Astrocyte (in vitro differentiated cells and primary cell): Measurements from ENCODE around the gene RBM14. TPM values are rescaled to one million over a fixed set of nuclear protein-coding genes. Genes with fewer than 3 reads are reported as not detected.
"Not testable (repeated sequence)": the region's sequence is repeated elsewhere in the genome, so short reads cannot be mapped to it uniquely, and the experiment has no call there.

Experiments
- DNase-seq: peaks from one replicate; pipeline ENCODE4 v3.0.0-alpha.2; 2010; ENCODE audit warnings: low read depth
- FAIRE-seq: peaks from 2 replicates; lab custom pipeline; 2011; peaks lifted over from hg19 to GRCh38; lab: Jason Lieb, UNC
- H2AFZ ChIP-seq: 2 replicates; pipeline ENCODE4 v1.6.0; 2012; ENCODE audit warnings: low read depth, low read length, inconsistent platforms
- H3K27ac ChIP-seq: 2 replicates; pipeline ENCODE4 v1.5.1; 2011; ENCODE audit warnings: low read depth, low read length, inconsistent platforms
- H3K27me3 ChIP-seq: 2 replicates; pipeline ENCODE4 v1.6.0; 2011; ENCODE audit warnings: low read length, inconsistent platforms; ENCODE audit not compliant: insufficient read depth
- H3K36me3 ChIP-seq: 2 replicates; pipeline ENCODE4 v1.5.1; 2011; ENCODE audit warnings: low read length, inconsistent platforms; ENCODE audit not compliant: insufficient read depth
- H3K4me1 ChIP-seq: 2 replicates; pipeline ENCODE4 v1.5.1; 2011; ENCODE audit warnings: low read length, inconsistent platforms; ENCODE audit not compliant: insufficient read depth
- H3K4me2 ChIP-seq: 2 replicates; pipeline ENCODE4 v1.6.0; 2012; ENCODE audit warnings: low read length, inconsistent platforms
- H3K4me3 ChIP-seq: 2 replicates; pipeline ENCODE4 v1.5.1; 2011; ENCODE audit warnings: low read depth, mild to moderate bottlenecking, low read length, inconsistent platforms; ENCODE audit not compliant: insufficient read depth
- H3K79me2 ChIP-seq: 2 replicates; pipeline ENCODE4 v1.6.0; 2012; ENCODE audit warnings: mild to moderate bottlenecking, low read length, inconsistent platforms; ENCODE audit not compliant: insufficient read depth
- H3K9ac ChIP-seq: 2 replicates; pipeline ENCODE4 v1.6.0; 2012; ENCODE audit warnings: mild to moderate bottlenecking, low read length, inconsistent platforms
- H3K9me3 ChIP-seq: 2 replicates; pipeline ENCODE4 v1.5.1; 2012; ENCODE audit warnings: low read depth, mild to moderate bottlenecking, low read length, inconsistent platforms; ENCODE audit not compliant: insufficient read depth
- H4K20me1 ChIP-seq: 2 replicates; pipeline ENCODE4 v1.6.0; 2012; ENCODE audit warnings: low read length, inconsistent platforms; ENCODE audit not compliant: insufficient read depth
- H3K27ac Mint-ChIP-seq: one replicate; pipeline ENCODE4 v1.8.0; 2021; ENCODE audit warnings: mild to moderate bottlenecking, mixed read lengths; ENCODE audit not compliant: unreplicated experiment
- H3K27me3 Mint-ChIP-seq: one replicate; pipeline ENCODE4 v1.8.0; 2021; ENCODE audit warnings: low read depth, mixed read lengths; ENCODE audit not compliant: unreplicated experiment
- H3K36me3 Mint-ChIP-seq: one replicate; pipeline ENCODE4 v1.8.0; 2021; ENCODE audit warnings: low read depth, mixed read lengths; ENCODE audit not compliant: unreplicated experiment
- H3K4me1 Mint-ChIP-seq: one replicate; pipeline ENCODE4 v1.8.0; 2021; ENCODE audit warnings: low read depth, mixed read lengths; ENCODE audit not compliant: unreplicated experiment
- H3K4me3 Mint-ChIP-seq: one replicate; pipeline ENCODE4 v1.8.0; 2021; ENCODE audit warnings: mild to moderate bottlenecking, moderate library complexity, mixed read lengths; ENCODE audit not compliant: unreplicated experiment
- H3K9me3 Mint-ChIP-seq: one replicate; pipeline ENCODE4 v1.8.0; 2021; ENCODE audit warnings: mild to moderate bottlenecking, mixed read lengths; ENCODE audit not compliant: unreplicated experiment
- EZH2 ChIP-seq: IDR thresholded peaks from 2 replicates; pipeline ENCODE4 v1.6.1; 2012; ENCODE audit warnings: mild to moderate bottlenecking, low read length, inconsistent platforms; ENCODE audit not compliant: insufficient read depth
- total RNA-seq: library from RNA; stranded (reverse); gene quantifications from 2 replicates; pipeline ENCODE4 v1.2.1, GENCODE V29; 2021
- TF ChIP-seq, protein P1 (sequence below): IDR thresholded peaks from 2 replicates; pipeline ENCODE4 v1.5.1; 2011; ENCODE audit warnings: low read depth, mild to moderate bottlenecking, inconsistent platforms, low read length, moderate library complexity; ENCODE audit not compliant: insufficient read depth

RBM14 gene
- total RNA-seq, 1 donor from 2014 or later: 59.7 TPM

DNA sequence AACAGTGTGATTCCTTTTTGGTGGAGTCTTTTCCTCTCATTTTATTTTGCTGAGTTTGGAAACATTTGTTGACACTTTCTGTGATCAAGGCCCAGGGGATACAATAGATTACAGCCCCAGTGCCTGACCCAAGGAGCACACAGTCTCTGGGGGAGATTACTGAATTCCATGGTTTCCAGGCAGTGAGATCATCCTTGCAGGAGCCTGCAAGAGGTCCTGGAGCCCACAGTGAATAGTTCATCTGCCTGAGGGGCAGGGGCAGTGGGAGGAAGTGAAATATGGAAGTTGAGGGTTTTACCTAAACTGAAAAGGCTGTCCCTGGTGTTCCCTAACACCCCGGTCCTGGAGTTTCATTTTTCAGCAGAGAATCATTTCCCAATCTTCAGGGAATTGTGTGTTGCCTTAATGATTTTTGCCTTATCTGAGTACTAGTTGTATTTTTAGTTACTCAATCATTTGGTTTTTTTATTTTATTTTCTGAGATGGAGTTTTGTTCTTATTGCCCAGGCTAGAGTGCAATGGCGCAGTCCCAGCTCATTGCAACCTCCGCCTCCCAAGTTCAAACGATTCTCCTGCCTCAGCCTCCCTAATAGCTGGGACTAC, 15.7 kb upstream of the RBM14 start:
- Mint-ChIP-seq H3K36me3 (peaks cover 20% of the 10 kb centered on the region), H3K27me3 (no peaks in the 10 kb centered on the region)
- FAIRE-seq: no peak

DNA sequence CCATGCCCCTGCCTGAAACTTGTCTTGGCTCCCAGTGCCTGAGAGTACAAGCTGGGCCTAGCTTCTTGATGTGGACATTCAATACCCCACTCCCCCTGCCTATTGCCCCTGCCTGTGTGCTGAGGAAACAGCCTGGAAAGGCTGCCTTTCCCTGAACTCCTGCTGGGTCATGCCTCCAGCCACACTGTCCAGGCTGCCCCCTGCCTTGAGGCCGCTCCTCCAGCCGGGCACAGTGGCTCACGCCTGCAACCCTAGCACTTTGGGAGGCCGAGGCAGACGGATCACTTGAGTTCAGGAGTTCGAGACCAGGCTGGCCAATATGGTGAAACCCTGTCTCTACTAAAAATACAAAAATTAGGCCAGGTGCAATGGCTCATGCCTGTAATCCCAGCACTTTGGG, 13.4 kb upstream of the RBM14 start:
- H3K4me2 ChIP-seq: no peak overlapping the region
- H3K4me1 ChIP-seq: peaks cover 22% of the 10 kb centered on the region
- Mint-ChIP-seq H3K27ac (no peak overlapping the region), H3K4me1 (peaks cover 9% of the 10 kb centered on the region), H3K9me3 (no peaks in the 10 kb centered on the region), H3K36me3 (peaks cover 24% of the 10 kb centered on the region), H3K27me3 (no peaks in the 10 kb centered on the region), H3K4me3 (no peak overlapping the region)
- H3K27me3 ChIP-seq: no peaks in the 10 kb centered on the region
- DNase-seq: no peak
- no peak overlapping the region for H3K4me3 ChIP-seq
- no peak overlapping the region for H3K9ac ChIP-seq
- peaks cover 4% of the 10 kb centered on the region for H3K36me3 ChIP-seq
- H4K20me1 ChIP-seq: peaks cover 46% of the 10 kb centered on the region
- no peaks in the 10 kb centered on the region for H3K79me2 ChIP-seq
- no peak overlapping the region for H2AFZ ChIP-seq
- no peak for FAIRE-seq
- TF ChIP-seq EZH2: no peak
- TF ChIP-seq, protein P1, sequence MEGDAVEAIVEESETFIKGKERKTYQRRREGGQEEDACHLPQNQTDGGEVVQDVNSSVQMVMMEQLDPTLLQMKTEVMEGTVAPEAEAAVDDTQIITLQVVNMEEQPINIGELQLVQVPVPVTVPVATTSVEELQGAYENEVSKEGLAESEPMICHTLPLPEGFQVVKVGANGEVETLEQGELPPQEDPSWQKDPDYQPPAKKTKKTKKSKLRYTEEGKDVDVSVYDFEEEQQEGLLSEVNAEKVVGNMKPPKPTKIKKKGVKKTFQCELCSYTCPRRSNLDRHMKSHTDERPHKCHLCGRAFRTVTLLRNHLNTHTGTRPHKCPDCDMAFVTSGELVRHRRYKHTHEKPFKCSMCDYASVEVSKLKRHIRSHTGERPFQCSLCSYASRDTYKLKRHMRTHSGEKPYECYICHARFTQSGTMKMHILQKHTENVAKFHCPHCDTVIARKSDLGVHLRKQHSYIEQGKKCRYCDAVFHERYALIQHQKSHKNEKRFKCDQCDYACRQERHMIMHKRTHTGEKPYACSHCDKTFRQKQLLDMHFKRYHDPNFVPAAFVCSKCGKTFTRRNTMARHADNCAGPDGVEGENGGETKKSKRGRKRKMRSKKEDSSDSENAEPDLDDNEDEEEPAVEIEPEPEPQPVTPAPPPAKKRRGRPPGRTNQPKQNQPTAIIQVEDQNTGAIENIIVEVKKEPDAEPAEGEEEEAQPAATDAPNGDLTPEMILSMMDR: no peak
- H3K27ac ChIP-seq: no peak overlapping the region
- no peaks in the 10 kb centered on the region for H3K9me3 ChIP-seq

More for the DNA sequence above, 15.7 kb upstream of the RBM14 start:
- Histone ChIP-seq H3K9ac (peak overlapping the region; percentile 11), H4K20me1 (peaks cover 41% of the 10 kb centered on the region), H3K9me3 (no peaks in the 10 kb centered on the region), H3K4me1 (peaks cover 23% of the 10 kb centered on the region), H3K79me2 (no peaks in the 10 kb centered on the region), H3K27ac (no peak overlapping the region), H2AFZ (no peak overlapping the region), H3K4me2 (no peak overlapping the region), H3K36me3 (peaks cover 4% of the 10 kb centered on the region), H3K27me3 (no peaks in the 10 kb centered on the region), H3K4me3 (no peak overlapping the region)
- no peak for TF ChIP-seq EZH2
- peak overlapping the region; percentile 83 for H3K27ac Mint-ChIP-seq
- no peak for DNase-seq
- H3K4me3 Mint-ChIP-seq: no peak overlapping the region
- peaks cover 9% of the 10 kb centered on the region for H3K4me1 Mint-ChIP-seq
- H3K9me3 Mint-ChIP-seq: no peaks in the 10 kb centered on the region

DNA sequence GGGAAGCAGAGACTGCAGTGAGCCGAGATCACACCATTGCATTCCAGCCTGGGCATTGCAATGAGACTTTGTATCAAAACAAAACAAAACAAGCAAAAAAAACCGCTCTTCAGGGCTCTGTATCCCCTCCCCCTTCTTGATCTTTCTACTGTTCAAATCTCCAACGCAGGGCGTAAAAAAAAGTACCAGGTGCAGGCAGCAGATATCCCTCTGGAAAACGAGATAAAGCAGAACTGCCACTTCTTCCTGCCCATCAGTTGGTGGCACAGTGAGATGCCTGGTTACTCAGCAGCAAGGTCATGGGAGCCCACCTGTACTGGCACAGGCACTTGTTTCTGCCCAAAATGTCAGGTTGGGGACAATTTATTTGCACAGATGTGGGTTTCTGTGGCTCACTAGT, 12.3 kb upstream of the RBM14 start:
- FAIRE-seq (no peak), DNase-seq (no peak)
- TF ChIP-seq, protein P1: no peak
- no peak for TF ChIP-seq EZH2
- Mint-ChIP-seq H3K27me3 (no peaks in the 10 kb centered on the region), H3K4me1 (peaks cover 9% of the 10 kb centered on the region), H3K36me3 (peaks cover 24% of the 10 kb centered on the region), H3K9me3 (no peaks in the 10 kb centered on the region), H3K27ac (no peak overlapping the region), H3K4me3 (no peak overlapping the region)
- Histone ChIP-seq H3K4me1 (peaks cover 22% of the 10 kb centered on the region), H3K4me3 (no peak overlapping the region), H3K79me2 (no peaks in the 10 kb centered on the region), H3K4me2 (no peak overlapping the region), H3K27me3 (no peaks in the 10 kb centered on the region), H3K27ac (no peak overlapping the region), H3K36me3 (peaks cover 4% of the 10 kb centered on the region), H3K9me3 (no peaks in the 10 kb centered on the region), H3K9ac (no peak overlapping the region), H4K20me1 (peaks cover 42% of the 10 kb centered on the region), H2AFZ (no peak overlapping the region)

GRCh38 chr11:66606608-66607007, 9.8 kb upstream of the RBM14 start:
- H2AFZ ChIP-seq, H3K27me3 Mint-ChIP-seq, H3K4me2 ChIP-seq, H3K9ac ChIP-seq, H3K27ac ChIP-seq, H3K27me3 ChIP-seq, H3K9me3 ChIP-seq, H3K36me3 ChIP-seq, H3K9me3 Mint-ChIP-seq, DNase-seq, H3K4me1 Mint-ChIP-seq, H3K79me2 ChIP-seq, H3K4me3 ChIP-seq, H3K4me3 Mint-ChIP-seq, FAIRE-seq, H3K27ac Mint-ChIP-seq: not testable (repeated sequence)
- Histone ChIP-seq H4K20me1 (peaks cover 24% of the 10 kb centered on the region), H3K4me1 (peaks cover 10% of the 10 kb centered on the region)
- peaks cover 17% of the 10 kb centered on the region for H3K36me3 Mint-ChIP-seq
